Measurements from ENCODE around the gene CCDC9B.

DNA sequence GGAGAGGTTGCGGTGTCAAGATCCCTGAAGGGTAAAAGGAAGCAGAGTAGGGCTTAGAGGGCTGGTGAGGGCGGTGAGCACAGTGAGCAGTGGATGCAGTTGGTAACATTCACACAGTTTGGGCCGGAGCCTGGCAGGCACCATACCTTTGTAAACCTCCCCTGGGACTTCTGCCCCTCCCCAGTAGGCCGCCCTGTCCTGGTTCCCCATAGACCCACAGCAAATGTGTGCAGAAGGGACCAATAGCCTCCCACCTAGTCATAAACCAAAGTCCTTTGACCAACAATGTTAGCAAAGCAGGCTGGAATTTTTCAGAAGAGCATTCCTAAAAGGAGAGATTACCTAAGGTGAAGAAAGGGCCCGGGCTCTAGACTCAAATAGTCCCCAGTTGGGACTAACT lies 8.4 kb upstream of the CCDC9B start:
- TF ChIP-seq, protein P1, sequence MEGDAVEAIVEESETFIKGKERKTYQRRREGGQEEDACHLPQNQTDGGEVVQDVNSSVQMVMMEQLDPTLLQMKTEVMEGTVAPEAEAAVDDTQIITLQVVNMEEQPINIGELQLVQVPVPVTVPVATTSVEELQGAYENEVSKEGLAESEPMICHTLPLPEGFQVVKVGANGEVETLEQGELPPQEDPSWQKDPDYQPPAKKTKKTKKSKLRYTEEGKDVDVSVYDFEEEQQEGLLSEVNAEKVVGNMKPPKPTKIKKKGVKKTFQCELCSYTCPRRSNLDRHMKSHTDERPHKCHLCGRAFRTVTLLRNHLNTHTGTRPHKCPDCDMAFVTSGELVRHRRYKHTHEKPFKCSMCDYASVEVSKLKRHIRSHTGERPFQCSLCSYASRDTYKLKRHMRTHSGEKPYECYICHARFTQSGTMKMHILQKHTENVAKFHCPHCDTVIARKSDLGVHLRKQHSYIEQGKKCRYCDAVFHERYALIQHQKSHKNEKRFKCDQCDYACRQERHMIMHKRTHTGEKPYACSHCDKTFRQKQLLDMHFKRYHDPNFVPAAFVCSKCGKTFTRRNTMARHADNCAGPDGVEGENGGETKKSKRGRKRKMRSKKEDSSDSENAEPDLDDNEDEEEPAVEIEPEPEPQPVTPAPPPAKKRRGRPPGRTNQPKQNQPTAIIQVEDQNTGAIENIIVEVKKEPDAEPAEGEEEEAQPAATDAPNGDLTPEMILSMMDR (conservative IDR thresholded peaks at IDR 0.05 in 1 of 2, IDR thresholded peaks at IDR 0.05 in 1 of 2; ENCODE audit: low read depth in 1 of 2, low read length in 2 of 2) = no peak
- no peak for TF ChIP-seq EZH2 (IDR thresholded peaks at IDR 0.05; ENCODE audit: low read length, missing control alignments)
